HG03066 (cell line): ENCODE measurements around the gene CACNA1D.

Source experiments
- ATAC-seq: cut with Tn5 transposase; IDR thresholded peaks from one replicate; pipeline ENCODE4 v1.9.1; 2021; ENCODE audit warnings: low read depth; ENCODE audit not compliant: unreplicated experiment

CACNA1D gene

DNA sequence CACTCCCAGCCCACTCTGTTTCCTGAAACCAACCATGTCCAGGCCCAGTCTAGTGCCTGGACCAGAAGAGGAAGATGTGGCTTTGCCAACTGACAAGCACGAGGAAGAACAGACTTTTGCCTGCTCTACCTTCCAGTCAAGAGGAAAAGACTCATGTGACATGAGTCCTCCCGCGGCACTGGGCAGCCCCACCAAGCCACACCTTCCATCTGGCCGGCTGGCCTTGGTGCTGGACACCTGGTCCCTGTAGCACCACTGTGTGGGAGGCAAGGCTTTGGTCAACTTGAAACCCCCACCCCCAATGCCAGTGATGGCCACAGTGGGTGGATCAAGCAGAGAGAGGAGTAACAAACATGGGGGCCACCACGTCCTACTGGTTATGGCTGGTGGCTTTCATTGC is 339.3 kb downstream of the CACNA1D start:
- no peak for ATAC-seq

DNA sequence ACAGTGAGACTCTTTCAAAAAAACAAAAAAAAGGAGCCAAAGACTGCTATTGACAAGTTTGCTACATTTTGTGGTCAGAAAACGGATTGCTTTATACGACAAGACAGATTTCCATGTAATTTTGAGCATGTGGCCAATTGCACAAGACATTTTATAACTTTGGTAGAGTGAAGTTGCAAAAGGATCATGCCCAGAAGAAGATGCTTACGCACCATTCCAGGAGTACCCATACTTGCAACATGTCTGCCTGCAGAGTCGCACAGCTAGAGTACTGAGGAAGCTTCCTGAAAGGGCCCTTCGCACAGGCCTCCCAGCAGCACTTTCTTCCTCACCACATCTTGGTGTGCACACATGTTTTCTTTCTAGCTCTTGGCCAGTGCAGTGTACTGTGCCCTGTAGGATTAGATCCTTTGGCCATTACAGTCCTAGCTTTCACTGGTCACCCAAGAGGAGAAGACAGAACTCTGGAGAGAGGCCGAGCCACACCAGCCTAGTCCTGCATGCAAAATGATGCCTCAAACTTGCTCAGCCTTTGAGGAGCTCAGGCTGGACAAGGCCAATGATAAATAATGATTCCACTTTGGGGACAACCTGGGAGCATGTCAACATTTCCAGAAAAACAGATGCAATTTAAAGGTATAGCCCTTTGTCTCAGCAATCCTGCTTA is 340.2 kb downstream of the CACNA1D start:
- no peak for ATAC-seq

DNA sequence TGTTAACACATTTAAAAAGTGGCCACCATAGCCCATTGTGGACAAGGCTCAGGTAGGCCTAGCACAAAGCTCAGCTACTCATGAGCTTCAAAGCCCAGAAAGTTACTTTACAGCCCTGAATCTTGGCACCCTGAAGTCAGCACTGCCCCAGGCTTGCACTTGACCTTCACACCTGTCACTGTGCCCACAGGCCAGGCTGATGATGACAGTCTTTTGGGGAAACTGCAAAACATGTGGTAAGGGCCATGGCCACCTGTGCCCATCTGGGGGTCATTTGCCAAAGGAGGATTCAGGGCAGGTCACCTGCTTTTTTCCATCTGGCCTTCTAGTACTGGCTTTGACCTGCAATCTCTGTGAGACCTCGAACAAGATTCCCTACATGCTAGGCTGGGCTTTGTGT is 340.8 kb downstream of the CACNA1D start:
- no peak for ATAC-seq

DNA sequence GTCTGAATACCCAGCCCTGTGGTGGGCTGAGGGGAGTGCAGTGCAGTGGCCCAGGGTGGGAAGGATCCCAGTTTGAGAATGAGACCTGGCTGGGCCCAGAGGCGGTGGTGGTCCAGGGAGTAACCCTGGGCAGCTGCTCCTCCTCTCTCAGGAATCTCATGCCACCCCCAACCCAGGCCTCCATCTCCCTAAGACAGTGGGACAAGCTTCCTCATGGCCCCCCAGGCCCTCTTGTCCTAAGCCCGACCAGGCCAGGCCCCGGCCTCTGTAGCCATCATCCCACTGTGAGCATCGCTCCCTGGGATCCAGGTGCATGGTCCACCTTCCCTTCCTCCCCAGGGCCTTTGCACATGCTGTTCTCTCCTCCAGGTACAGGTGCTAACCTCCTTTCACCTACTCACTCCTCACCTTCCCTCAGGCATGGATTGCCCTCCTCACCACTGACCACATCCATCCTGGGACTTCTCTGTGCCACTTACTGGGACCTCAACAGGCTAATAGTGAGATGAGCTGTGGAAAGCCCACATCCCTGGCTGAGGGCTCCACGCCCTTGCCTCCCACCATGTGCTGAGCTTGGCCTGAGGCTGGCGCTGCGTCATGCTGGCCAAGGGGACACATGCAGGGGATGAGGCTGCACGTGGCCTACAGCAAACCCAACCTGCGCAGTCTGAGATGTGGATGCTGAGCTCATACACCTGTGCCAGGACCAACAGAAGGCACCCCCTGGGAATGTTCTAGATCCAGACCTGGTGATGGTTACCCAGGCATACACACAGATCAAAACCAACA is 341.9 kb downstream of the CACNA1D start:
- no peak for ATAC-seq

DNA sequence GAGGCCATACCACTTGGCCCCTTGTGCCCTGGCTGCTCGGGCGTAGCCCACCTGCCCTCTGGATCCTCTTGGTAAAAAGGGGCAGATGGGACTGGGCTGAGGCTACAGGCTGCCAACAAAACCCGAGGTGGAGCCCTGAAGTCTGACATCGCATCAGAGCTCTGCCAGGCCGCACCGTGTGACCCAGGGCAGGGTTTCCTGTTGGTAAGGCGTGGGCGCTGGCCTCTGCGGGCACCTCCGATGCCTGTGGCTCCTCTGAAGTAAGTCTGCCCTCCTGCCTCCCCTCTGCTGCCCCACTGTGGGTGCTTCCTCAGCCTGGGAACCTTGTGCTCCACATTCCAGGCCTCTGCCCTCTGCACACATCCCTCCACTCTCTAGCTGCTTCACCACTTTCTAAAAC is 342.9 kb downstream of the CACNA1D start:
- no peak for ATAC-seq

DNA sequence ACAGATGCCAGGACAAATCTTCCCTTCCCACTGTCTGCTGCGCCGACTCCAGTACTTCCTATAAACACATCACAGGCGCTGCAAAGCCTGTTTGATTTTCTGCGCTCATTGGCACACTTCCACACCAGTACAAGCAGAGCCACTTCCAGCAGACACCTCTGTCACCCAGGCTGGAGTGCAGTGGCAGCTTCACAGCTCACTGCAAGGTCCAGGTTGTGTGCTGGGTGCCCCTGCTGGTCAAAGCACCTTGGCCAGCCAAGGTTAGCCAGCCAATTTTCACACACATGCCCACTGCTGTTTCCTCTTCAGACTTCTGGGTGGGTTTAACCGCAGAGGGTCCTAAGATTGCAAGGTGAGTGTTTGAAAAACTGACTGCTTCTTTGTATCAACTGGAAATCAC is 346.9 kb downstream of the CACNA1D start:
- ATAC-seq = no peak

DNA sequence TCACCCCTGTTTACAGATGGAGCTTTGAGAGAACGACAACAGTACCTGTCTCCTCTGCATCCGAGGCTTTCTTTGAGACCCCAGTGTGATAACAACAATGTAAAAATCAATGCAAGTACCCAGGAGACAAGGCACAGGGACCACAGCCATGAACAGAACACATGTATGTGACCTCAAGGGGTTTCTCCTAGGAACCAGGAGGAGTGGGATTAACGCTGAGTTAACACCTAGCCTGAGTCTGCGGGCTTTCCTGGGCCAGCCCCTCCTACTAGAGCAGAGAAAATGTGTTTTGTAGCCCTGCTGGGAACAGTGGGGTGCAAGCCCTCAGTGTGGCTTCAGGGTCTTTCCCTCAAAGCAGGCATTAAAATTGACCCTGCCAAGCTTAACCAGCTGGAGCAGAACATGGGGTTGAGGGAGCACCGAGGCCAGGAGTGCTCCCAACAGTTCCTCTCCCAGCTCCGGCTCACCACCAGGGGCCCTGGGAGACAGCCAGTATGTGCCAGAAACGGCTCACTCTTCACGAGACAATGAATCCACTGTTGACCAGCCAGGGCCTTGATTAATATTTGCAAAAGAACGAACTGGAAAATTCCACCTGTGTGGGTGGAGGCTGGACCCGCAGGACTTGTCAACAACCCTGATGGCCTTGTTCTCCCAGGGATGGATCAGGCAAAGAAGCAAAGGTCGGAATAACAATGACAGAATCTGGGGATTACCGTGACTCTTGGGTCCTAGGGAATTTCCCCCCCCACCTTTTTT is 348.2 kb downstream of the CACNA1D start:
- no peak for ATAC-seq

DNA sequence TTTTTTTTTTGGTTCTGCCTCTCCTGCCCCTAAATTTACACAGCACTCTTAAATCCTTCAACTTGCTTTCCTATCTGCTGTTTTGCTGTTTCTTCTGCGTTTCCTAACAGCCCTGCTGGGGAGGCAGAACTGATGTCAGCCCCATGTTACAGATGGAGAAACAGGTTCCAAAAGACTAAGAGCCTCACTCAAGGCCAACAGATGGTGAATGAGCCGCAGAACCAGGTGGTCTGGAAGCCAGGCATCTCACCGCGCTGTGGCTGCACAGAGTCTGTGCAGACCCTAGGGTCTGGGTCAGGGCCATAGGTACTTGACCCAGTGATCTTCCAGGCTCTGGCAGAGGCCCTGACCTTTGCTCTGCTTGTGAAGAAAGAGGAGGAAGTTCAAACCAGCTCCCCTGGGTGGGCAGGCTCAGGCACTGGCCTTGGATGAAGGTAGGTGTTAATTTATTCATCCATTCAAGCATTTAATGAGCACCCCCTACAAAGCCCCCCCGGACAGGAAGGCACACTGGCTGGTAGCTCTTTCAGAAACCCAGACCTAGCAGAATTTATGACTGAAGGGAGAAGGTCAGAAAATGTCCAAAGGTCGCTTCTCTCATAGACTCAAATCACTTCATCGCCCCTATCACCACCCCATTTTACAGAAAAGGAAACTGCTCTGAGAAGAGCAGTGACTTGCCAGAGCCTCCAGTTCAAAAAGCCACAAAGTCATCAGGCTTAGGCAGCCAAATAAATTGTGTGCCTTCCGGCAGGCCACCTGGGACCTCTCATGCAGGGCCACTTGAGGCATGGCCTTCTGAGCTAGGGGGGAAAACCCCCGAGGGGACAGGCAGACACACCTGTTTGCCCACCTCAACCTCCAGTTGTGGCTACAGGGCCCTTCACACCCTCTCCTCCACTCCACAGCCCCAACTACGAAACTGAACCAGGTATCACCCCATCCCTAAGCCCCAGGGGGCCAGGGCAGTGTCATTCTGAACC is 349.1 kb downstream of the CACNA1D start:
- ATAC-seq = peak; percentile 35

DNA sequence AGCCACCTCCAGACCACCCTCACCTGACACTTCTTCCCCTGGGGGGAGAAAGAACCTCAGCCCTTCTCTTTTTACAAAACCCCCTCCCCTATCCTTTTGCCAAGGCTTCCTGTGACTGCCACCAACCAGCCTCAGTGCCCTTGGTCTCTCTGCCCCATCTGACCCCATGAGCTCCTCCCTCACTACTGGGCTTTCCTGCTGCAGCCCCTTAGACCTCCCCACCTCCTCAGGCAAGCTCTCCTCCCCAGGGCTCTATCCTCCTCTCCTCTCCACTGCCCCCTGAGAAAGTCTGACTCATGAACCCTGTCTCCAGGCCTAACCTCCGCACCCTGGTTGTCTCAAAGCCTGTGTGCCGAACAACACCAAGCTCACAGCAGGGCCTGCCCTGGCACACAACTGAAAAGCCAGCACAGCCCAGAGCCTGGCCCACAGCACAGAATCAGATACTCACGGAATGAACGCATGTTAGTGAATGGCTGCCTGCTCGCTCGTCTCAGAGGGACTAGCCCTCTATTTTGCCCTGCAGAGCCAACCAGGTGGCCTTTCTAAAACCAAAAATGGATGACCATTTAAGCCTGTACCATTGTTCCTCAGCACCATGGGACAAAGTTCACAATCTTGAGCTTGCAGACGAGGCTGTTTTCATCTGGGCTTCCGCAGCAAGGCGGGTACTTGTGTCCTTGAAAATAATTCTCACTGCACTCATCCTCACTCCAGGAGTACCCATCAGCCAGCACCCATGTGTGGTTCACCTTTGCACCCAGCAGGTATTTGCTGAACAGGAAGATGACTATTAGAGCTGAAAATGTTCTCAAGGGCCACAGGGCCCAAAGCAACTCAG is 350.1 kb downstream of the CACNA1D start:
- no peak for ATAC-seq

DNA sequence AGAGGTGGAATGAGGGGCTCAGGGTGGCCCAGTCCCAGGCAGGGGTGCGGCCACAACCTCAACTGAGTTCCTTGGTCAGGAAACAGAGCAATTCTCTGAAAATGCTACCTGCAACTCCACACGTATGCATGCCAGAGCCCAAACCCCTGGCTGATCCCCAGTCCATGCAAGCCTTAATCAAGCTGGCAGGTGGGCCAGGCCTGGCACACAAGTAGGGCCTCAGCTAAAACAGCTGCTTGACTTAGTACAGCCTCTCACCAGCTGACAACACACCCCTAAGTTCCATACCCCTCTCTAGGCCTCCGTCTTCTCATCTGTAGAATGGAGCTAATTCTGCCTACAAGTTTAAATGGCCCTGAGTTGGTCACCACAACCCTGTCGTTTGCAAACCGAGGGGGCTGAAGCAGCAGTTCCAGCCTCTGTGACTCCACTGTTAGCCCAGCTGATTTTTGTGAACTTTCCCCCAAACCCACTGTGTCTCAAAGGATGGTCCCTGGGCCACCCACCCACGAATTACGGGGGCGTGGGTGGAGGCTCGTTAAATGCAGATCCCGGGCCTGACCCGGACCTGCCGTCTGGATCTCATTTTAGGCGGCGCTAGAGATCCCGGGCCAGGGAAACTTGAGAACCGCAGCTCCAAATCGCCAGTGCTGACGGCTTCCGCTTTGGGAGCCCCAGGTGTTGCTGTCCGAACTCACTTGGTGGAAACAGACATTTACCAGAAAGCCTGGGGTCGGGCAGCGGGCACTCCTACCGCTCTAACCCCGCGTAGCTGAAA is 350.9 kb downstream of the CACNA1D start:
- no peak for ATAC-seq

DNA sequence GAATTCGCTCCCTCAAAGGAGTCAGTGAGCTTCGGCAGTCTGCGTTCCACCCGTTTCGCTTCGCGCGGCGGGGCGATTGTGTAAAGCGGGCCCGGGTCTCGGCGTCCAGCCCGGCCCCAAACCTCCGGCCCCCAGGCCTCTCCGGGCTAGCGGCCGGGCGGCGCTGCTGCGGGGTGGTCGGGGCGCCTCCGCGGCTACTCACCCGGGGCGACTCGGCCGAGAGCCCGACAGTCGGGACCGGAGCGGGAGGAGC is 351.4 kb downstream of the CACNA1D start:
- ATAC-seq = no peak

DNA sequence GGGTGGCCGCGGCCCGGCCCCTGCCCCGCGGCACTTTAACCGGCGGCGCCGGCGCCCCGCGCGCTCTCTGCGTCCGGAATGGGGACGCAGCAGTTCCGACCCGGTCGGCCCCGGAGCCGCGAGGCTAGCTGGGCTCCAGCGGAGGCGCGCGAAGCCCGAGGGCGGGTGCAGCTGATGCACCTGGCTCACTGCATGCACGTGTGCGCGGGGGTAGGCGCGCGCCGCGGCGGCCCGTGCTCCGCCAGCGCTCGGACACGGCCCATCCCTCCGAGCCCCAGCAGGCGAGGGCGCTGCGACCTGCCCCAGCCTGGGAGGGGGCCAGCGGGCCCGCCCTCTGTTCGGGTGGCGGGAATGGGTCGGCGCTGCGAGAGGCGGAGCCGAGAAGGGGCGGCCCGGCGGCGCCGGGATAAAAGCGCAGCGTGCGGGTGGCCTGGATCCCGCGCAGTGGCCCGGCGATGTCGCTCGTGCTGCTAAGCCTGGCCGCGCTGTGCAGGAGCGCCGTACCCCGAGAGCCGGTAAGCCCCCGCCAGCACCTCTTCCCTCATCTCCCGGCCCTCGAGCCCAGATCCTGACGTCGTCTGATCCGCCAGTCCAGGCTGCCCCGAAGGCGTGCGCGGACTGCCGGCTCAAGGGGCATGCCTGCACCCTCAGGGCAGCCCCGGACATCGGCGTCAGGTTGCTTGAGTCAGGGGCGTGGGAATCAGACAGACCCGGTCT is 351.9 kb downstream of the CACNA1D start, which contains the start of the genes CHDH and IL17RB:
Gene CHDH, minus strand, starts transcription at position 286 of the 717 bp plus-strand sequence. CDS start 22,411 bp downstream, outside the sequence.
Gene IL17RB, plus strand, starts transcription at position 435 of the 717 bp plus-strand sequence. Its CDS starts 21 bp downstream, at position 456.
- ATAC-seq = no peak

DNA sequence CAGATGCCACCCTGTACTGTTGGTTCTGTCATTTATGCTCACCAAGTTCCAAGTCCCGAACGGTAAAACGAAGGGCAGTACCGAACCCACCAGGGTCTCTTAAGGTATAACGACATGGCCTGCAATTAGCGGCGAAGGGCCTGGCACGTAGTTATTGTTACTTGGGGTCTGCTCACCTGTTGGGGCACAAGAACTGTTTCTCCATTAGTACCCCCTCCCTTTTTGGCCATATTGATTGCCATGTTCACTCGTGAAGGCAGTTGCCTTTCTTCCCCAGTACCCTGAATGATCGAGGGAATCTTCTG is 352.4 kb downstream of the CACNA1D start:
- ATAC-seq = no peak

DNA sequence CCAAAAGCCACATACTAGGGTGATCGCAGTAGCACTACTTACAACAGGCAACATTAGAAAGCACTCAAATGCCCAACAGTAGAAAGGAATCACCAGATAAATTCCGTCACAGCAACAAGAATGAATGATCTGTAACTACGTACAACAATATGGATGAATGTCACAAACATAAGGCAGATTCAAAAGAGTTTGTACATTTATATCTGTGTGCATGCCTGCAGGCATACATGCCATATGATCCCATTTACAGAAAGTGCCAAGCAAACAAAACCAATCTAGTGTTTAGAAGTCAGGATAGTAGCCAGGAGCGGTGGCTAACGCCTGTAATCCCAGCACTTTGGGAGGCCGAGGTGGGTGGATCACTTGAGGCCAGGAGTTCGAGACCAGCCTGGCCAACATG is 355.5 kb downstream of the CACNA1D start:
- ATAC-seq = no peak

DNA sequence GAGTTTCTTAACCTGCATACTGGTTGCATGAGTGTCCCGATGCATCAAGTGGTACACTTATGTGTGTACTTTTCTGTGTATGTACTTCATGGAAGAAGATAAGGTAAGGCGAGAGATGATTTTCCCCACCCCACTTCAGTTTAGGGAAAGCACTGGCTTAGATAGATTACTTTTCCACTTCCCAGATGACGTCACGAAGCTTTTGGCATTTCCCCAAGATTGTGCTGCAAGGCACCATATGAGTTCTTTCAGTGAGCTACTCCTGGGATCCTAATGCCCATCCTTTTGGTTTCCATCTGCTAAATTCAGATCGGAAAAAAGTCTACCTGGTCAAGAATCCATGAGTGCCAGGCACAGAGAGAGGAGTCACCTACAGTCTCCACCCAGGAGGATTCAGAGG is 356.5 kb downstream of the CACNA1D start:
- ATAC-seq = no peak

DNA sequence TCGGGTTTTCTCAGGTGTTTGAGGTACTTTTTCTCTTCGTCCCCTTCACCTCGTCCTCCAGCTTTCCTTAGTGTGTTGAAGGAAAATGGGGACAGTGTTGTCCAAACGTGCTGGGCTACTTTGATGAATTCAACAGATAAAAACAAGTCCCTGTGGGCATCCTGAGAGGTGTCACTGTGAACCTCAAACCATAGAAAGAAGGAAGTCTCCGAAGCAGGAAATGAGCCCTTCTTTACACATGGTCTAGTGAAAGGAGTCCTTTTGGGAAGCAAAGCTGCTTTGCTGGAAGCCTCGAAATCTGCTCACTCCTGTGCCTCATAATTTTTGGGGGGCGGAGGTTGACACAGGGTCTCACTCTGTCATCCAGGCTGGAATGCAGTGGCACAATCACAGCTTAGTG is 362.6 kb downstream of the CACNA1D start:
- no peak for ATAC-seq

DNA sequence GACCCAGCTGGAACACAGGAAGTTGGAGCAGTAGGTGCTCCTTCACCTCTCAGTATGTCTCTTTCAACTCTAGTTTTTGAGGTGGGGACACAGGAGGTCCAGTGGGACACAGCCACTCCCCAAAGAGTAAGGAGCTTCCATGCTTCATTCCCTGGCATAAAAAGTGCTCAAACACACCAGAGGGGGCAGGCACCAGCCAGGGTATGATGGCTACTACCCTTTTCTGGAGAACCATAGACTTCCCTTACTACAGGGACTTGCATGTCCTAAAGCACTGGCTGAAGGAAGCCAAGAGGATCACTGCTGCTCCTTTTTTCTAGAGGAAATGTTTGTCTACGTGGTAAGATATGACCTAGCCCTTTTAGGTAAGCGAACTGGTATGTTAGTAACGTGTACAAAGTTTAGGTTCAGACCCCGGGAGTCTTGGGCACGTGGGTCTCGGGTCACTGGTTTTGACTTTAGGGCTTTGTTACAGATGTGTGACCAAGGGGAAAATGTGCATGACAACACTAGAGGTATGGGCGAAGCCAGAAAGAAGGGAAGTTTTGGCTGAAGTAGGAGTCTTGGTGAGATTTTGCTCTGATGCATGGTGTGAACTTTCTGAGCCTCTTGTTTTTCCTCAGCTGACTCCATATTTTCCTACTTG is 363.8 kb downstream of the CACNA1D start:
- no peak for ATAC-seq

DNA sequence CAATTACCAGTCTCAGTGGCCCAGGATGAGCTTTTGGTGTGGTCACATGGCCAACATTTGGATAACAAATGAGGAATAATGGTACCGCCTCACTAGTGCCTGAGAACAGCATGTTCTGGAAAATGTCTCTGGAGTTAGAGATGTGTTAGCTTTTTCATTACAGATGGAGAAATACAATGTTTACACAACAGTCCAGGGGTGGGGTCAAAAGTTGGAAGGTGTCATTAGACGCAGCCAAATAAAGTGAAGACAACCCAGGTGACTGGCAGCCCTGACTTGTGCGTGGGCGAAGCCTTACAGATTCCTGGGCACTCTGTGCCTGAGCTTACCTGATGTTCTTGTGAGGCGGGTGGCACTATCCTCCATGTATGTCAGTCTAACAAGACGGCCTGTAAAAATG is 364.8 kb downstream of the CACNA1D start:
- ATAC-seq = no peak
